ENCODE measurements around the gene MYO1B. TPM values are rescaled to one million over a fixed set of nuclear protein-coding genes. Genes with fewer than 3 reads are reported as not detected.

MYO1B gene
- polyA plus RNA-seq, 1 donor (not counting 4 experiments of a cell fraction or from before 2014, with no cell fraction given): 277 TPM

- dilution Hi-C loops (cut with MboI; ENCODE audit: extremely low pct_ligation_motif_present, low sequenced_read_pairs): no loop called here
- H3K27ac ChIP-seq (ENCODE audit: control insufficient read depth, insufficient read depth, low read length): peak overlapping the region; percentile 45
- peaks cover 23% of the 10 kb centered on the region for H3K4me1 ChIP-seq (ENCODE audit: control insufficient read depth, extremely low read depth, insufficient read depth, low read length)
- FAIRE-seq (no peak), DNase-seq (ENCODE audit: low read depth, low spot score) (no peak)
- H3K9ac ChIP-seq (ENCODE audit: control insufficient read depth, extremely low read depth, insufficient read depth, low read length): no peak overlapping the region
- no peaks in the 10 kb centered on the region for H3K9me1 ChIP-seq (ENCODE audit: control insufficient read depth, extremely low read depth, insufficient read depth, low read length)
- H3K4me3 ChIP-seq (ENCODE audit: control insufficient read depth in 2 of 3, extremely low read depth in 1 of 3, insufficient read depth in 2 of 3, low read depth in 1 of 3, low read length in 3 of 3): no peak overlapping the region
- peak overlapping the region; percentile 27 for H2AFZ ChIP-seq (ENCODE audit: control insufficient read depth, low read length)
- no peaks in the 10 kb centered on the region for H3K79me2 ChIP-seq (ENCODE audit: control insufficient read depth, insufficient read depth, low read length)
- H4K20me1 ChIP-seq (ENCODE audit: control insufficient read depth, extremely low read depth, insufficient read depth, low read length): no peaks in the 10 kb centered on the region
- no peaks in the 10 kb centered on the region for H3K27me3 ChIP-seq (ENCODE audit: control insufficient read depth, extremely low read depth, insufficient read depth, low read length)
- TF ChIP-seq, protein P1, sequence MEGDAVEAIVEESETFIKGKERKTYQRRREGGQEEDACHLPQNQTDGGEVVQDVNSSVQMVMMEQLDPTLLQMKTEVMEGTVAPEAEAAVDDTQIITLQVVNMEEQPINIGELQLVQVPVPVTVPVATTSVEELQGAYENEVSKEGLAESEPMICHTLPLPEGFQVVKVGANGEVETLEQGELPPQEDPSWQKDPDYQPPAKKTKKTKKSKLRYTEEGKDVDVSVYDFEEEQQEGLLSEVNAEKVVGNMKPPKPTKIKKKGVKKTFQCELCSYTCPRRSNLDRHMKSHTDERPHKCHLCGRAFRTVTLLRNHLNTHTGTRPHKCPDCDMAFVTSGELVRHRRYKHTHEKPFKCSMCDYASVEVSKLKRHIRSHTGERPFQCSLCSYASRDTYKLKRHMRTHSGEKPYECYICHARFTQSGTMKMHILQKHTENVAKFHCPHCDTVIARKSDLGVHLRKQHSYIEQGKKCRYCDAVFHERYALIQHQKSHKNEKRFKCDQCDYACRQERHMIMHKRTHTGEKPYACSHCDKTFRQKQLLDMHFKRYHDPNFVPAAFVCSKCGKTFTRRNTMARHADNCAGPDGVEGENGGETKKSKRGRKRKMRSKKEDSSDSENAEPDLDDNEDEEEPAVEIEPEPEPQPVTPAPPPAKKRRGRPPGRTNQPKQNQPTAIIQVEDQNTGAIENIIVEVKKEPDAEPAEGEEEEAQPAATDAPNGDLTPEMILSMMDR (optimal IDR thresholded peaks at IDR 0.05 in 1 of 3, IDR thresholded peaks at IDR 0.05 in 1 of 3, conservative IDR thresholded peaks at IDR 0.05 in 1 of 3; ENCODE audit: extremely low read depth in 1 of 3, insufficient read depth in 2 of 3, low read length in 3 of 3): no peak
- TF ChIP-seq EZH2 (IDR thresholded peaks at IDR 0.05; ENCODE audit: low read length): no peak
- no peaks in the 10 kb centered on the region for H3K36me3 ChIP-seq (ENCODE audit: control insufficient read depth in 2 of 2, extremely low read depth in 1 of 2, insufficient read depth in 2 of 2, low read length in 2 of 2)
- H3K9me3 ChIP-seq (ENCODE audit: control insufficient read depth, low read depth, low read length): no peaks in the 10 kb centered on the region
- no peak overlapping the region for H3K4me2 ChIP-seq (ENCODE audit: control insufficient read depth, extremely low read depth, insufficient read depth, low read depth, low read length)
These were observed 40.8 kb upstream of the MYO1B start for GRCh38 chr2:191204433-191204832.

- H3K9ac ChIP-seq (ENCODE audit: control insufficient read depth, extremely low read depth, insufficient read depth, low read length): no peak overlapping the region
- H3K36me3 ChIP-seq (ENCODE audit: control insufficient read depth in 2 of 2, extremely low read depth in 1 of 2, insufficient read depth in 2 of 2, low read length in 2 of 2): no peaks in the 10 kb centered on the region
- dilution Hi-C loops (cut with MboI; ENCODE audit: extremely low pct_ligation_motif_present, low sequenced_read_pairs): no loop called here
- DNase-seq (ENCODE audit: low read depth, low spot score) (no peak), FAIRE-seq (no peak)
- no peak overlapping the region for H3K4me2 ChIP-seq (ENCODE audit: control insufficient read depth, extremely low read depth, insufficient read depth, low read depth, low read length)
- no peaks in the 10 kb centered on the region for H3K9me3 ChIP-seq (ENCODE audit: control insufficient read depth, low read depth, low read length)
- no peaks in the 10 kb centered on the region for H3K9me1 ChIP-seq (ENCODE audit: control insufficient read depth, extremely low read depth, insufficient read depth, low read length)
- no peak overlapping the region for H3K27ac ChIP-seq (ENCODE audit: control insufficient read depth, insufficient read depth, low read length)
- H3K27me3 ChIP-seq (ENCODE audit: control insufficient read depth, extremely low read depth, insufficient read depth, low read length): no peaks in the 10 kb centered on the region
- H3K79me2 ChIP-seq (ENCODE audit: control insufficient read depth, insufficient read depth, low read length): no peaks in the 10 kb centered on the region
- H4K20me1 ChIP-seq (ENCODE audit: control insufficient read depth, extremely low read depth, insufficient read depth, low read length): no peaks in the 10 kb centered on the region
- no peak overlapping the region for H3K4me3 ChIP-seq (ENCODE audit: control insufficient read depth in 2 of 3, extremely low read depth in 1 of 3, insufficient read depth in 2 of 3, low read depth in 1 of 3, low read length in 3 of 3)
- H2AFZ ChIP-seq (ENCODE audit: control insufficient read depth, low read length): no peak overlapping the region
- TF ChIP-seq EZH2 (IDR thresholded peaks at IDR 0.05; ENCODE audit: low read length): no peak
- TF ChIP-seq, protein P1 (optimal IDR thresholded peaks at IDR 0.05 in 1 of 3, IDR thresholded peaks at IDR 0.05 in 1 of 3, conservative IDR thresholded peaks at IDR 0.05 in 1 of 3; ENCODE audit: extremely low read depth in 1 of 3, insufficient read depth in 2 of 3, low read length in 3 of 3): no peak
- H3K4me1 ChIP-seq (ENCODE audit: control insufficient read depth, extremely low read depth, insufficient read depth, low read length): peaks cover 12% of the 10 kb centered on the region
These were observed 38.4 kb upstream of the MYO1B start for GRCh38 chr2:191206613-191207471.
